GM12878 (cell line): ENCODE measurements around the gene SLC35A2. TPM values are rescaled to one million over a fixed set of nuclear protein-coding genes. Genes with fewer than 3 reads are reported as not detected.
A peak's percentile ranks its signal among the peaks of the same experiment; 100 is the strongest.

Source experiments
- ASH2L ChIP-seq: fragments of 300-600, 200-600 bp; sonication (generic); IDR thresholded peaks from 2 replicates; pipeline ENCODE4 v1.6.1; 2017; ENCODE audit warnings: low read depth, mild to moderate bottlenecking, borderline replicate concordance
- BMI1 ChIP-seq: fragments of 450-650 bp; IDR thresholded peaks from 2 replicates; pipeline ENCODE4 v1.6.1; 2016; ENCODE audit warnings: mild to moderate bottlenecking, moderate library complexity, borderline replicate concordance
- CBX3 ChIP-seq: fragments of 200-600 bp; sonication (generic); IDR thresholded peaks from 2 replicates; pipeline ENCODE4 v1.6.1; 2016; ENCODE audit warnings: low read depth, borderline replicate concordance
- CBX5 ChIP-seq: sonication (generic); IDR thresholded peaks from 2 replicates; pipeline ENCODE4 v1.6.1; 2016; ENCODE audit warnings: low read depth, moderate library complexity, mild to moderate bottlenecking, inconsistent platforms
- EED ChIP-seq: sonication (generic); IDR thresholded peaks from 2 replicates; pipeline ENCODE4 v1.6.1; 2016; ENCODE audit warnings: antibody characterized with exemption, low read depth
- ETV6 ChIP-seq, 2 experiments: fragments of 450-650 bp in 1 of 2; IDR thresholded peaks in 1 of 2; conservative IDR thresholded peaks in 1 of 2; 2 replicates each; pipeline ENCODE4 v1.6.1; 2014; ENCODE audit warnings: antibody characterized with exemption in 1 of 2, borderline replicate concordance in 1 of 2, low read depth in 1 of 2, mild to moderate bottlenecking in 1 of 2, moderate library complexity in 1 of 2
- EZH2 ChIP-seq: IDR thresholded peaks from 2 replicates; pipeline ENCODE4 v1.6.1; 2012; ENCODE audit warnings: low read depth, mild to moderate bottlenecking, control low read depth, inconsistent platforms, low read length, borderline replicate concordance; ENCODE audit not compliant: control insufficient read depth
- FOS ChIP-seq: IDR thresholded peaks from 3 replicates; pipeline ENCODE4 v1.6.1; 2011; ENCODE audit warnings: borderline replicate concordance; ENCODE audit not compliant: insufficient read length; ENCODE audit errors: extremely low read depth
- MXI1 ChIP-seq: fragments of 150-350 bp; IDR thresholded peaks from 2 replicates; pipeline ENCODE4 v1.6.1; 2011; ENCODE audit warnings: low read depth, mild to moderate bottlenecking, inconsistent platforms, low read length, improper control_type of control experiment
- MYB ChIP-seq: fragments of 150-350 bp; IDR thresholded peaks from 2 replicates; pipeline ENCODE4 v1.6.1; 2014; ENCODE audit warnings: mild to moderate bottlenecking, low read depth, low read length, borderline replicate concordance
- NBN ChIP-seq: fragments of 450-650 bp; IDR thresholded peaks from 2 replicates; pipeline ENCODE4 v1.6.1; 2016
- NFYB ChIP-seq: IDR thresholded peaks from 2 replicates; pipeline ENCODE4 v1.6.1; 2011; ENCODE audit warnings: low read depth, mild to moderate bottlenecking, low read length, improper control_type of control experiment, moderate library complexity; ENCODE audit not compliant: insufficient read depth
- NR2F1 ChIP-seq: fragments of 450-650 bp; conservative IDR thresholded peaks from 2 replicates; pipeline ENCODE4 v1.6.1; 2017; ENCODE audit warnings: mild to moderate bottlenecking
- PAX5 ChIP-seq: IDR thresholded peaks from 2 replicates; pipeline ENCODE4 v1.6.1; 2011; ENCODE audit warnings: low read depth, low read length, borderline replicate concordance
- PML ChIP-seq: IDR thresholded peaks from 2 replicates; pipeline ENCODE4 v1.6.1; 2012; ENCODE audit warnings: low read length, inconsistent platforms
- POLR2AphosphoS2 ChIP-seq: IDR thresholded peaks from 2 replicates; pipeline ENCODE4 v1.6.1; 2011; ENCODE audit warnings: low read depth, mild to moderate bottlenecking, low read length, improper control_type of control experiment, moderate library complexity
- POLR2AphosphoS5 ChIP-seq: IDR thresholded peaks from 2 replicates; pipeline ENCODE4 v1.6.1; 2011; ENCODE audit warnings: mild to moderate bottlenecking, low read length, inconsistent platforms
- RB1 ChIP-seq: fragments of 450-650 bp; formaldehyde crosslinking; IDR thresholded peaks from 2 replicates; pipeline ENCODE4 v1.6.1; 2017; ENCODE audit warnings: mild to moderate bottlenecking, borderline replicate concordance
- RCOR1 ChIP-seq: conservative IDR thresholded peaks from 2 replicates; pipeline ENCODE4 v1.6.1; 2012; ENCODE audit warnings: low read depth, low read length, improper control_type of control experiment
- RUNX3 ChIP-seq: IDR thresholded peaks from 2 replicates; pipeline ENCODE4 v1.6.1; 2012; ENCODE audit warnings: low read length, inconsistent platforms
- SIN3A ChIP-seq: IDR thresholded peaks from 2 replicates; pipeline ENCODE4 v1.6.1; 2012; ENCODE audit warnings: low read depth, low read length, improper control_type of control experiment
- SMARCA5 ChIP-seq: fragments of 450-650 bp; IDR thresholded peaks from 2 replicates; pipeline ENCODE4 v1.6.1; 2017; ENCODE audit warnings: mild to moderate bottlenecking
- SREBF2 ChIP-seq: IDR thresholded peaks from 2 replicates; pipeline ENCODE4 v1.6.1; 2012; ENCODE audit warnings: mild to moderate bottlenecking, low read length
- SUZ12 ChIP-seq: fragments of 200-600 bp; sonication (generic); IDR thresholded peaks from one replicate; pipeline ENCODE4 v1.6.1; 2018; ENCODE audit warnings: antibody characterized with exemption, mild to moderate bottlenecking; ENCODE audit not compliant: unreplicated experiment
- ZNF207 ChIP-seq: fragments of 450-650 bp; IDR thresholded peaks from 2 replicates; pipeline ENCODE4 v1.6.1; 2014; ENCODE audit warnings: antibody characterized with exemption, mild to moderate bottlenecking, borderline replicate concordance
- ZSCAN29 ChIP-seq: fragments of 450-650 bp; IDR thresholded peaks from 2 replicates; pipeline ENCODE4 v1.6.1; 2017; ENCODE audit warnings: mild to moderate bottlenecking, moderate library complexity
- polyA plus RNA-seq, 11 experiments: library from polyadenylated mRNA; depleted of rRNA in 4 of 11; unstranded in 6 of 11; stranded (reverse) in 5 of 11; fragments of >200 nt; fragmentation: Nextera tagmentation in 4 of 11; fragmentation: Illumina TruSeq in 1 of 11; extraction: Ambion mirVana in 4 of 11; extraction: Trizol in 1 of 11; gene quantifications; 1 replicate in 1 of 11; 2 replicates in 10 of 11; pipeline versions ENCODE4 v1.2.1 to v1.2.3, GENCODE V29; 2011 to 2016; ENCODE audit warnings: inconsistent platforms in 2 of 11, missing spikeins in 2 of 11, low read depth in 1 of 11
- total RNA-seq, 4 experiments: library from RNA; depleted of rRNA in 3 of 4; stranded (reverse); fragments of >200 nt in 3 of 4; fragmentation: Illumina TruSeq in 1 of 4; extraction: Trizol in 1 of 4; gene quantifications; 2 replicates each; pipeline versions ENCODE4 v1.2.1 to v1.2.3, GENCODE V29; 2013 to 2021
- TF ChIP-seq, protein P1 (sequence below): fragments of 150-350 bp; IDR thresholded peaks from 2 replicates; pipeline ENCODE4 v1.6.1; 2014; ENCODE audit warnings: mild to moderate bottlenecking, low read depth, low read length
- TF ChIP-seq, protein P2 (sequence below): fragments of 450-650 bp; IDR thresholded peaks from 2 replicates; pipeline ENCODE4 v1.6.1; 2016; ENCODE audit warnings: mild to moderate bottlenecking

SLC35A2 gene
- total and polyA plus RNA-seq, 10 of the 15 experiments (the other 5 are each of a cell fraction or from before 2014, with no cell fraction given): 2.1 to 27.4 (median 14.9) TPM

DNA sequence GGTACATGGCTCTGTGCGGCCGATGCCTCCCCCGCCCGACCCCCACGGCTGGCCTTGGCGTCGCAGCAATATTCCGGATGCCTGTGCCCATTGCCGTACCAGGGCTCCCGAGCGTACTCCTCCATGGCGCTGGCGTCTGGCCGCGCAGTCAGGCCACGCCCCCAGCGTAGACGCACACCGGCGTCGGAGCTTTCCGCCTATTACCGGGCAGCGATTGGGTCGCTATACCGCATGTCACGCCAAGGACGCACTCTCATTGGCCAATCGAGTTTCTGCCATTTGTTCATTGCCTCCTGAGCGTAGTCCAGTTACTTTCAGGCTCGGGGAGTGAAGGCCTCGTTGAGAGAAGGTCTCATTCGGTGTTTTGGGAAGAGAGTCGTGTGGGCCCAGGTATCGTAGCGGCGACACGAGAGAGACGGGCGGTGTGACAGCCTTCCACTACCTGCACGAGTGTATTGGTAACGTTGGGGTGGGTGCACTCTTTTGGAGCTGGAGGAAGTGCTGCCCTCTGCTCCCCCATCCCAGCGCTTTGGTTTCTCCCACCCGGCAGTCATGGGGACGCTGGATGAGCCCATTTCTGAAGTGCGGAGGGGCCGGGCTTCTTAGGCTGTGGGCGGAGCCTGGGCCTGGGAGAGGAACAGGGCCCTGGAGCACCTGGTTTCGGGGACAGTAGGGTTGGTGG is 13.7 kb downstream of the SLC35A2 start, which contains the start of the genes PQBP1 and TIMM17B (continued):
- peak; percentile 71 for TF ChIP-seq NFYB
- TF ChIP-seq ETV6 (conservative IDR thresholded peaks at IDR 0.05 in 1 of 2, IDR thresholded peaks at IDR 0.05 in 1 of 2; ENCODE audit: borderline replicate concordance in 1 of 2, low read depth in 1 of 2): no peak
- TF ChIP-seq POLR2AphosphoS5: peak; percentile 92
- no peak for TF ChIP-seq MYB
- TF ChIP-seq ASH2L: no peak
- no peak for TF ChIP-seq EZH2
- TF ChIP-seq SMARCA5: no peak
- TF ChIP-seq ZNF207: 0 out of 2 replicates have a peak, but pooled peaks have one; percentile 31
- no peak for TF ChIP-seq CBX3
- 0 out of 2 replicates have a peak, but pooled peaks have one; percentile 26 for TF ChIP-seq RUNX3
- TF ChIP-seq NBN: peak; percentile 79
- TF ChIP-seq, protein P1, sequence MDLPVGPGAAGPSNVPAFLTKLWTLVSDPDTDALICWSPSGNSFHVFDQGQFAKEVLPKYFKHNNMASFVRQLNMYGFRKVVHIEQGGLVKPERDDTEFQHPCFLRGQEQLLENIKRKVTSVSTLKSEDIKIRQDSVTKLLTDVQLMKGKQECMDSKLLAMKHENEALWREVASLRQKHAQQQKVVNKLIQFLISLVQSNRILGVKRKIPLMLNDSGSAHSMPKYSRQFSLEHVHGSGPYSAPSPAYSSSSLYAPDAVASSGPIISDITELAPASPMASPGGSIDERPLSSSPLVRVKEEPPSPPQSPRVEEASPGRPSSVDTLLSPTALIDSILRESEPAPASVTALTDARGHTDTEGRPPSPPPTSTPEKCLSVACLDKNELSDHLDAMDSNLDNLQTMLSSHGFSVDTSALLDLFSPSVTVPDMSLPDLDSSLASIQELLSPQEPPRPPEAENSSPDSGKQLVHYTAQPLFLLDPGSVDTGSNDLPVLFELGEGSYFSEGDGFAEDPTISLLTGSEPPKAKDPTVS: no peak
- no peak for TF ChIP-seq SUZ12
- TF ChIP-seq FOS: peak; percentile 31
- TF ChIP-seq RCOR1: 0 out of 2 replicates have a peak, but pooled peaks have one; percentile 8
- no peak for TF ChIP-seq SIN3A
- peak; percentile 17; the same call in 1 of the 2 replicates for TF ChIP-seq PAX5
- peak; percentile 90 for TF ChIP-seq POLR2AphosphoS2
- TF ChIP-seq RB1: no peak
- no peak for TF ChIP-seq BMI1
- peak; percentile 14; the same call in 1 of the 2 replicates for TF ChIP-seq MXI1
- TF ChIP-seq SREBF2: no peak
- no peak for TF ChIP-seq ZSCAN29
- TF ChIP-seq PML: peak; percentile 84; the same call in 1 of the 2 replicates
- no peak for TF ChIP-seq NR2F1
- TF ChIP-seq, protein P2, sequence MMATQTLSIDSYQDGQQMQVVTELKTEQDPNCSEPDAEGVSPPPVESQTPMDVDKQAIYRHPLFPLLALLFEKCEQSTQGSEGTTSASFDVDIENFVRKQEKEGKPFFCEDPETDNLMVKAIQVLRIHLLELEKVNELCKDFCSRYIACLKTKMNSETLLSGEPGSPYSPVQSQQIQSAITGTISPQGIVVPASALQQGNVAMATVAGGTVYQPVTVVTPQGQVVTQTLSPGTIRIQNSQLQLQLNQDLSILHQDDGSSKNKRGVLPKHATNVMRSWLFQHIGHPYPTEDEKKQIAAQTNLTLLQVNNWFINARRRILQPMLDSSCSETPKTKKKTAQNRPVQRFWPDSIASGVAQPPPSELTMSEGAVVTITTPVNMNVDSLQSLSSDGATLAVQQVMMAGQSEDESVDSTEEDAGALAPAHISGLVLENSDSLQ: peak; percentile 96
- TF ChIP-seq CBX5: no peak
- TF ChIP-seq EED: no peak; the same call in 1 of the 2 replicates
